Astrocyte (in vitro differentiated cells and primary cell): ENCODE measurements around the gene HAS3. TPM values are rescaled to one million over a fixed set of nuclear protein-coding genes. Genes with fewer than 3 reads are reported as not detected.
"Not testable (repeated sequence)": the region's sequence is repeated elsewhere in the genome, so short reads cannot be mapped to it uniquely, and the experiment has no call there.

ENCODE experiments used
- DNase-seq: peaks from one replicate; pipeline ENCODE4 v3.0.0-alpha.2; 2010; ENCODE audit warnings: low read depth
- FAIRE-seq: peaks from 2 replicates; lab custom pipeline; 2011; peaks lifted over from hg19 to GRCh38; lab: Jason Lieb, UNC
- H2AFZ ChIP-seq: 2 replicates; pipeline ENCODE4 v1.6.0; 2012; ENCODE audit warnings: low read depth, low read length, inconsistent platforms
- H3K27ac ChIP-seq: 2 replicates; pipeline ENCODE4 v1.5.1; 2011; ENCODE audit warnings: low read depth, low read length, inconsistent platforms
- H3K27me3 ChIP-seq: 2 replicates; pipeline ENCODE4 v1.6.0; 2011; ENCODE audit warnings: low read length, inconsistent platforms; ENCODE audit not compliant: insufficient read depth
- H3K36me3 ChIP-seq: 2 replicates; pipeline ENCODE4 v1.5.1; 2011; ENCODE audit warnings: low read length, inconsistent platforms; ENCODE audit not compliant: insufficient read depth
- H3K4me1 ChIP-seq: 2 replicates; pipeline ENCODE4 v1.5.1; 2011; ENCODE audit warnings: low read length, inconsistent platforms; ENCODE audit not compliant: insufficient read depth
- H3K4me2 ChIP-seq: 2 replicates; pipeline ENCODE4 v1.6.0; 2012; ENCODE audit warnings: low read length, inconsistent platforms
- H3K4me3 ChIP-seq: 2 replicates; pipeline ENCODE4 v1.5.1; 2011; ENCODE audit warnings: low read depth, mild to moderate bottlenecking, low read length, inconsistent platforms; ENCODE audit not compliant: insufficient read depth
- H3K79me2 ChIP-seq: 2 replicates; pipeline ENCODE4 v1.6.0; 2012; ENCODE audit warnings: mild to moderate bottlenecking, low read length, inconsistent platforms; ENCODE audit not compliant: insufficient read depth
- H3K9ac ChIP-seq: 2 replicates; pipeline ENCODE4 v1.6.0; 2012; ENCODE audit warnings: mild to moderate bottlenecking, low read length, inconsistent platforms
- H3K9me3 ChIP-seq: 2 replicates; pipeline ENCODE4 v1.5.1; 2012; ENCODE audit warnings: low read depth, mild to moderate bottlenecking, low read length, inconsistent platforms; ENCODE audit not compliant: insufficient read depth
- H4K20me1 ChIP-seq: 2 replicates; pipeline ENCODE4 v1.6.0; 2012; ENCODE audit warnings: low read length, inconsistent platforms; ENCODE audit not compliant: insufficient read depth
- H3K27ac Mint-ChIP-seq: one replicate; pipeline ENCODE4 v1.8.0; 2021; ENCODE audit warnings: mild to moderate bottlenecking, mixed read lengths; ENCODE audit not compliant: unreplicated experiment
- H3K27me3 Mint-ChIP-seq: one replicate; pipeline ENCODE4 v1.8.0; 2021; ENCODE audit warnings: low read depth, mixed read lengths; ENCODE audit not compliant: unreplicated experiment
- H3K36me3 Mint-ChIP-seq: one replicate; pipeline ENCODE4 v1.8.0; 2021; ENCODE audit warnings: low read depth, mixed read lengths; ENCODE audit not compliant: unreplicated experiment
- H3K4me1 Mint-ChIP-seq: one replicate; pipeline ENCODE4 v1.8.0; 2021; ENCODE audit warnings: low read depth, mixed read lengths; ENCODE audit not compliant: unreplicated experiment
- H3K4me3 Mint-ChIP-seq: one replicate; pipeline ENCODE4 v1.8.0; 2021; ENCODE audit warnings: mild to moderate bottlenecking, moderate library complexity, mixed read lengths; ENCODE audit not compliant: unreplicated experiment
- H3K9me3 Mint-ChIP-seq: one replicate; pipeline ENCODE4 v1.8.0; 2021; ENCODE audit warnings: mild to moderate bottlenecking, mixed read lengths; ENCODE audit not compliant: unreplicated experiment
- CTCF ChIP-seq: IDR thresholded peaks from 2 replicates; pipeline ENCODE4 v1.5.1; 2011; ENCODE audit warnings: low read depth, mild to moderate bottlenecking, inconsistent platforms, low read length, moderate library complexity; ENCODE audit not compliant: insufficient read depth
- EZH2 ChIP-seq: IDR thresholded peaks from 2 replicates; pipeline ENCODE4 v1.6.1; 2012; ENCODE audit warnings: mild to moderate bottlenecking, low read length, inconsistent platforms; ENCODE audit not compliant: insufficient read depth
- total RNA-seq: library from RNA; stranded (reverse); gene quantifications from 2 replicates; pipeline ENCODE4 v1.2.1, GENCODE V29; 2021

HAS3 gene
- total RNA-seq, 1 donor from 2014 or later: 2.0 TPM

- no peaks in the 10 kb centered on the region for H3K9me3 ChIP-seq
- no peak for FAIRE-seq
- H3K4me3 Mint-ChIP-seq: peak overlapping the region; percentile 9
- no peaks in the 10 kb centered on the region for H3K4me1 ChIP-seq
- H3K4me3 ChIP-seq: no peak overlapping the region
- H3K27me3 ChIP-seq: no peaks in the 10 kb centered on the region
- no peaks in the 10 kb centered on the region for H3K27me3 Mint-ChIP-seq
- TF ChIP-seq EZH2 (no peak), CTCF (no peak)
- H2AFZ ChIP-seq: no peak overlapping the region
- peaks cover 56% of the 10 kb centered on the region for H3K36me3 ChIP-seq
- H4K20me1 ChIP-seq: peaks cover 18% of the 10 kb centered on the region
- no peaks in the 10 kb centered on the region for H3K9me3 Mint-ChIP-seq
- H3K9ac ChIP-seq: no peak overlapping the region
- H3K27ac ChIP-seq: no peak overlapping the region
- H3K27ac Mint-ChIP-seq: no peak overlapping the region
- no peaks in the 10 kb centered on the region for H3K4me1 Mint-ChIP-seq
- H3K79me2 ChIP-seq: peaks cover 37% of the 10 kb centered on the region
- H3K4me2 ChIP-seq: no peak overlapping the region
- H3K36me3 Mint-ChIP-seq: peaks cover 16% of the 10 kb centered on the region
- no peak for DNase-seq
Observed at GRCh38 chr16:69141936-69142335, 36.5 kb downstream of the HAS3 start.

GRCh38 chr16:69143116-69143515, 37.7 kb downstream of the HAS3 start:
- no peak overlapping the region for H3K9ac ChIP-seq
- H3K79me2 ChIP-seq: peaks cover 36% of the 10 kb centered on the region
- Mint-ChIP-seq H3K4me1 (no peaks in the 10 kb centered on the region), H3K9me3 (no peaks in the 10 kb centered on the region), H3K27me3 (no peaks in the 10 kb centered on the region), H3K4me3 (no peak overlapping the region), H3K36me3 (peaks cover 12% of the 10 kb centered on the region), H3K27ac (no peak overlapping the region)
- H3K4me1 ChIP-seq: no peaks in the 10 kb centered on the region
- TF ChIP-seq EZH2: no peak
- peak; percentile 8 for TF ChIP-seq CTCF
- H4K20me1 ChIP-seq: peaks cover 18% of the 10 kb centered on the region
- H3K9me3 ChIP-seq: no peaks in the 10 kb centered on the region
- FAIRE-seq (no peak), DNase-seq (no peak)
- H3K27me3 ChIP-seq: no peaks in the 10 kb centered on the region
- no peak overlapping the region for H2AFZ ChIP-seq
- H3K27ac ChIP-seq: no peak overlapping the region
- H3K4me3 ChIP-seq: no peak overlapping the region
- H3K36me3 ChIP-seq: peaks cover 46% of the 10 kb centered on the region
- H3K4me2 ChIP-seq: no peak overlapping the region

GRCh38 chr16:69145658-69146057, 40.2 kb downstream of the HAS3 start:
- no peak overlapping the region for H3K4me3 ChIP-seq
- no peaks in the 10 kb centered on the region for H3K4me1 ChIP-seq
- H3K4me2 ChIP-seq: no peak overlapping the region
- no peaks in the 10 kb centered on the region for H3K9me3 ChIP-seq
- Mint-ChIP-seq H3K4me3 (no peak overlapping the region), H3K27ac (no peak overlapping the region), H3K4me1 (no peaks in the 10 kb centered on the region), H3K36me3 (peaks cover 13% of the 10 kb centered on the region), H3K27me3 (no peaks in the 10 kb centered on the region), H3K9me3 (no peaks in the 10 kb centered on the region)
- H3K27ac ChIP-seq: no peak overlapping the region
- peaks cover 40% of the 10 kb centered on the region for H3K36me3 ChIP-seq
- no peak overlapping the region for H2AFZ ChIP-seq
- peaks cover 29% of the 10 kb centered on the region for H3K79me2 ChIP-seq
- no peak overlapping the region for H3K9ac ChIP-seq
- no peak for FAIRE-seq
- peak; percentile 44 for DNase-seq
- peaks cover 32% of the 10 kb centered on the region for H4K20me1 ChIP-seq
- TF ChIP-seq EZH2: no peak
- no peak for TF ChIP-seq CTCF
- no peaks in the 10 kb centered on the region for H3K27me3 ChIP-seq

GRCh38 chr16:69149621-69150020, 44.2 kb downstream of the HAS3 start:
- not testable (repeated sequence) for H3K4me3 Mint-ChIP-seq, H3K27ac ChIP-seq, H2AFZ ChIP-seq, H3K4me2 ChIP-seq, H3K9ac ChIP-seq, H3K9me3 Mint-ChIP-seq, FAIRE-seq, H3K36me3 Mint-ChIP-seq, H3K4me1 ChIP-seq, H3K4me3 ChIP-seq, H3K9me3 ChIP-seq, H3K4me1 Mint-ChIP-seq, H3K27ac Mint-ChIP-seq, DNase-seq, H3K27me3 Mint-ChIP-seq, H3K27me3 ChIP-seq
- Histone ChIP-seq H3K79me2 (peaks cover 16% of the 10 kb centered on the region), H3K36me3 (peaks cover 42% of the 10 kb centered on the region), H4K20me1 (peaks cover 32% of the 10 kb centered on the region)
